A549 (cell line): ENCODE data around the gene ADCY6. TPM values are rescaled to one million over a fixed set of nuclear protein-coding genes. Genes with fewer than 3 reads are reported as not detected.
A peak's percentile ranks its signal among the peaks of the same experiment; 100 is the strongest.

Experiments used
- ATAC-seq, 2 experiments: fragments of 200-7000 bp in 1 of 2; fragments of >200 bp in 1 of 2; cut with Nextera tagmentation in 1 of 2; cut with Tn5 transposase in 1 of 2; 3 replicates each; pipeline versions ENCODE4 v1.8.0 to v1.9.1; 2018 to 2020; ENCODE audit warnings: mild to moderate bottlenecking in 1 of 2, moderate library complexity in 1 of 2
- CTCF ChIA-PET: fragments of 300-600 bp; sonication (Branson Sonifier 250); formaldehyde crosslinking; extraction: SDS; loops from one replicate; lab custom pipeline; 2021; ENCODE audit warnings: antibody characterized with exemption, inconsistent platforms; lab: Yijun Ruan, JAX
- POLR2A ChIA-PET: fragments of 350-600 bp; formaldehyde crosslinking; extraction: SDS; loops from one replicate; lab custom pipeline; 2021; ENCODE audit warnings: antibody characterized with exemption, inconsistent platforms; lab: Yijun Ruan, JAX
- DNase-seq, 2 experiments: peaks; one replicate each; pipeline versions ENCODE4 v3.0.0 to v3.0.0-alpha.2; 2011 to 2016; ENCODE audit warnings: low read depth in 1 of 2, low spot score in 1 of 2
- FAIRE-seq: peaks from 2 replicates; lab custom pipeline; 2011; peaks lifted over from hg19 to GRCh38; lab: Jason Lieb, UNC
- H3K27ac ChIP-seq, 2 experiments: fragments of >200 bp; sonication (Bioruptor Twin); formaldehyde crosslinking; 3 replicates each; pipeline ENCODE4 v1.5.1; 2016 to 2017
- H3K4me1 ChIP-seq: fragments of >200 bp; sonication (Bioruptor Twin); formaldehyde crosslinking; 3 replicates; pipeline ENCODE4 v1.6.1; 2016
- H3K4me2 ChIP-seq: fragments of >200 bp; sonication (Bioruptor Twin); formaldehyde crosslinking; 3 replicates; pipeline ENCODE4 v1.6.1; 2016
- H3K4me3 ChIP-seq: fragments of >200 bp; sonication (Bioruptor Twin); formaldehyde crosslinking; 3 replicates; pipeline ENCODE4 v1.5.1; 2016
- H3K9me3 ChIP-seq: fragments of >200 bp; sonication (Bioruptor Twin); formaldehyde crosslinking; 3 replicates; pipeline ENCODE4 v1.6.1; 2016
- BHLHE40 ChIP-seq: IDR thresholded peaks from 2 replicates; pipeline ENCODE4 v1.6.1; 2012; ENCODE audit warnings: low read depth, low read length, inconsistent platforms
- CHD2 ChIP-seq: fragments of 150-350 bp; IDR thresholded peaks from 2 replicates; pipeline ENCODE4 v1.6.1; 2014; ENCODE audit warnings: low read length; ENCODE audit not compliant: partially characterized antibody
- CHD4 ChIP-seq: fragments of 200-600 bp; sonication (generic); IDR thresholded peaks from 2 replicates; pipeline ENCODE4 v1.6.1; 2016; ENCODE audit warnings: antibody characterized with exemption, mild to moderate bottlenecking, borderline replicate concordance
- ESRRA ChIP-seq: fragments of 150-350 bp; IDR thresholded peaks from 2 replicates; pipeline ENCODE4 v1.6.1; 2014; ENCODE audit warnings: mild to moderate bottlenecking, low read length, borderline replicate concordance
- FOSB ChIP-seq: fragments of 250-450 bp; sonication (Bioruptor Pico); IDR thresholded peaks from 2 replicates; pipeline ENCODE4 v1.5.0; 2020; ENCODE audit warnings: mild to moderate bottlenecking, moderate library complexity
- FOSL2 ChIP-seq, 2 experiments: fragments of 450-650 bp in 1 of 2; fragments of >200 bp in 1 of 2; sonication (Bioruptor Twin) in 1 of 2; formaldehyde crosslinking; IDR thresholded peaks; 2 replicates each; pipeline versions ENCODE4 v1.5.0 to v1.6.1; 2016 to 2020; ENCODE audit warnings: mild to moderate bottlenecking in 1 of 2, moderate library complexity in 1 of 2
- HDAC2 ChIP-seq: fragments of 200-600 bp; sonication (generic); IDR thresholded peaks from 2 replicates; pipeline ENCODE4 v1.6.1; 2016
- HEYL ChIP-seq: fragments of 250-450 bp; sonication (Bioruptor Pico); IDR thresholded peaks from 2 replicates; pipeline ENCODE4 v1.8.0; 2021; ENCODE audit warnings: mild to moderate bottlenecking, moderate library complexity
- HOXA7 ChIP-seq: fragments of 250-450 bp; sonication (Bioruptor Pico); IDR thresholded peaks from 2 replicates; pipeline ENCODE4 v1.5.0; 2020; ENCODE audit warnings: mild to moderate bottlenecking, moderate library complexity
- HOXB13 ChIP-seq: fragments of 250-450 bp; sonication (Bioruptor Pico); IDR thresholded peaks from 2 replicates; pipeline ENCODE4 v1.5.0; 2020; ENCODE audit warnings: low read depth, mild to moderate bottlenecking, moderate library complexity
- HOXB5 ChIP-seq: fragments of 250-450 bp; sonication (Bioruptor Pico); IDR thresholded peaks from 2 replicates; pipeline ENCODE4 v1.5.0; 2020; ENCODE audit warnings: mild to moderate bottlenecking, moderate library complexity
- JUNB ChIP-seq: fragments of >200 bp; sonication (Bioruptor Twin); formaldehyde crosslinking; IDR thresholded peaks from 2 replicates; pipeline ENCODE4 v1.6.1; 2016
- PHF8 ChIP-seq: fragments of 200-600 bp; sonication (generic); IDR thresholded peaks from 2 replicates; pipeline ENCODE4 v1.6.1; 2016; ENCODE audit warnings: low read depth, mild to moderate bottlenecking, antibody characterized with exemption, moderate library complexity, borderline replicate concordance
- SMC3 ChIP-seq: fragments of >200 bp; sonication (Bioruptor Twin); formaldehyde crosslinking; IDR thresholded peaks from 3 replicates; pipeline ENCODE4 v1.6.1; 2018; ENCODE audit warnings: inconsistent platforms
- SREBF2 ChIP-seq: fragments of 450-650 bp; IDR thresholded peaks from 2 replicates; pipeline ENCODE4 v1.6.1; 2014; ENCODE audit warnings: mild to moderate bottlenecking, moderate library complexity
- ZC3H11A ChIP-seq: fragments of 450-650 bp; IDR thresholded peaks from 2 replicates; pipeline ENCODE4 v1.6.1; 2014; ENCODE audit warnings: antibody characterized with exemption, mild to moderate bottlenecking
- ZNF302 ChIP-seq: fragments of 250-450 bp; sonication (Bioruptor Pico); IDR thresholded peaks from 2 replicates; pipeline ENCODE4 v1.9.0; 2021; ENCODE audit warnings: inconsistent platforms, mild to moderate bottlenecking, moderate library complexity
- WGBS: methylation state at CpG from one replicate; pipeline ENCODE4 v1.1.6; 2017; ENCODE audit errors: missing lambda C conversion rate; 5-methylcytosine and 5-hydroxymethylcytosine counted together
- polyA plus RNA-seq, 4 experiments: library from polyadenylated mRNA; depleted of rRNA in 3 of 4; stranded (reverse); fragments of >200 nt; fragmentation: RNase III in 1 of 4; extraction: RNeasy Plus Mini Kit Qiagen cat#74134 plus additional on column Dnase treatment in 1 of 4; gene quantifications; 2 replicates in 3 of 4; 3 replicates in 1 of 4; pipeline ENCODE4 v1.2.3, GENCODE V29; 2011 to 2017
- TF ChIP-seq, protein P1 (sequence below): fragments of >200 bp; sonication (Bioruptor Twin); formaldehyde crosslinking; IDR thresholded peaks from 2 replicates; pipeline ENCODE4 v1.6.1; 2016
- TF ChIP-seq, protein P2 (sequence below): fragments of 250-450 bp; sonication (Bioruptor Pico); IDR thresholded peaks from 2 replicates; pipeline ENCODE4 v1.5.0; 2021; ENCODE audit warnings: mild to moderate bottlenecking, moderate library complexity, borderline replicate concordance
- TF ChIP-seq, protein P3 (sequence below): IDR thresholded peaks from 2 replicates; pipeline ENCODE4 v1.6.1; 2012

The ADCY6 gene
- polyA plus RNA-seq, 2 of the 4 experiments (the other 2 are of a cell fraction) = 16.3 to 20.8 TPM

DNA sequence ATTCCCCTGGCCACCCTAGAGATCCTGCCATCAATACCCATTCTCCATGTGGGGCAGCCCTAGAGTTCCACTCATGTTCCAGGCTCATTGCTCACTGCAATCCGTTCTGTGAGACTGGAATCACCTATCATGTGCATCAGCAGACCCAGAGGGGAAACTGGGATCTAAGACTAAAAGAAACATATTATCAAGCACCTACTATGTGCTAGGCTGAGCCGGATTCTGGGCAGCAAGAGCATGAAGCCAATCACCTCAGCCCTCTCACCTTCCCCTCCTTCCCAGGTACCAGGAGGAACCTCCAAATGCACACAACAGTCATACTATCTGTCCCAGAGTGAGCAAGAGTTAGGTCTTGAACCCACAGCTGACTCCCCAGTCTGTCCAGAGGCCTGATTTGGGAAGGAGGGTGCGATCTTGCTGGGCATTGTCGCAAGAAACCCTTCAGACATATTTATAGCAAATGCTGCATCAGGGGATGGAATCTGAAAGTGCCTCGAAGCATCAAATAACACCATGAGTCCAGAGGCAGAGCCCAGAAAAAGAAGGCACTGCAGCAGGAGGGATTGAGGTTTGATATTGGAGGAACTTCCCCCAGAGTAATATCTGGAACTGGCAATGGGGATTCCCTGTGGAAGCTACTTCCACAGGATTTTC is 22.7 kb upstream of the ADCY6 start:
- H3K4me1 ChIP-seq = peaks cover 41% of the 10 kb centered on the region
- TF ChIP-seq, protein P1, sequence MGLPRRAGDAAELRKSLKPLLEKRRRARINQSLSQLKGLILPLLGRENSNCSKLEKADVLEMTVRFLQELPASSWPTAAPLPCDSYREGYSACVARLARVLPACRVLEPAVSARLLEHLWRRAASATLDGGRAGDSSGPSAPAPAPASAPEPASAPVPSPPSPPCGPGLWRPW = no peak
- TF ChIP-seq CHD2 = no peak
- TF ChIP-seq HOXB13 (CRISPR knock-in tag) = no peak
- TF ChIP-seq PHF8 = no peak
- no peak for TF ChIP-seq ZNF302
- no peak for TF ChIP-seq BHLHE40
- TF ChIP-seq FOSL2 (IDR thresholded peaks at IDR 0.05) = no peak
- no peak for TF ChIP-seq FOSL2 (CRISPR knock-in tag; IDR thresholded peaks at IDR 0.05)
- TF ChIP-seq, protein P2, sequence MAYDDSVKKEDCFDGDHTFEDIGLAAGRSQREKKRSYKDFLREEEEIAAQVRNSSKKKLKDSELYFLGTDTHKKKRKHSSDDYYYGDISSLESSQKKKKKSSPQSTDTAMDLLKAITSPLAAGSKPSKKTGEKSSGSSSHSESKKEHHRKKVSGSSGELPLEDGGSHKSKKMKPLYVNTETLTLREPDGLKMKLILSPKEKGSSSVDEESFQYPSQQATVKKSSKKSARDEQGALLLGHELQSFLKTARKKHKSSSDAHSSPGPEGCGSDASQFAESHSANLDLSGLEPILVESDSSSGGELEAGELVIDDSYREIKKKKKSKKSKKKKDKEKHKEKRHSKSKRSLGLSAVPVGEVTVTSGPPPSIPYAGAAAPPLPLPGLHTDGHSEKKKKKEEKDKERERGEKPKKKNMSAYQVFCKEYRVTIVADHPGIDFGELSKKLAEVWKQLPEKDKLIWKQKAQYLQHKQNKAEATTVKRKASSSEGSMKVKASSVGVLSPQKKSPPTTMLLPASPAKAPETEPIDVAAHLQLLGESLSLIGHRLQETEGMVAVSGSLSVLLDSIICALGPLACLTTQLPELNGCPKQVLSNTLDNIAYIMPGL = no peak
- TF ChIP-seq HOXB5 (CRISPR knock-in tag) = no peak
- no peak for TF ChIP-seq JUNB
- TF ChIP-seq HEYL = no peak
- no peak for TF ChIP-seq SMC3
- TF ChIP-seq, protein P3, sequence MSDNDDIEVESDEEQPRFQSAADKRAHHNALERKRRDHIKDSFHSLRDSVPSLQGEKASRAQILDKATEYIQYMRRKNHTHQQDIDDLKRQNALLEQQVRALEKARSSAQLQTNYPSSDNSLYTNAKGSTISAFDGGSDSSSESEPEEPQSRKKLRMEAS = no peak
- no peak for TF ChIP-seq SREBF2
- no peak for TF ChIP-seq ZC3H11A
- no peak for TF ChIP-seq HDAC2
- TF ChIP-seq CHD4 = no peak
- no peak for TF ChIP-seq HOXA7 (CRISPR knock-in tag)
- no peak for TF ChIP-seq FOSB (CRISPR knock-in tag)
- TF ChIP-seq ESRRA = no peak
- TF ChIP-seq, all 56 proteins: peak for 0
- no peak overlapping the region for H3K4me3 ChIP-seq
- H3K4me2 ChIP-seq = peak overlapping the region; percentile 59
- POLR2A ChIA-PET = interaction anchor here (1.0 to 1.3 kb wide), 2 partner anchors 11 to 55 kb away, joined by 3 read pairs; no protein-coding TSS in a partner anchor
- 73% methylated on average over 5 of the region's 5 CpGs for WGBS
- FAIRE-seq (no peak), DNase-seq (no peak), ATAC-seq (no peak)
- CTCF ChIA-PET = interaction anchor here (0.7 to 12.6 kb wide), 9 partner anchors 14 to 78 kb away, joined by 3 to 230 read pairs (median 6); partner anchors contain the start of gene ADCY6
- peak overlapping the region; percentile 45 to 78 for H3K27ac ChIP-seq
- no peaks in the 10 kb centered on the region for H3K9me3 ChIP-seq

DNA sequence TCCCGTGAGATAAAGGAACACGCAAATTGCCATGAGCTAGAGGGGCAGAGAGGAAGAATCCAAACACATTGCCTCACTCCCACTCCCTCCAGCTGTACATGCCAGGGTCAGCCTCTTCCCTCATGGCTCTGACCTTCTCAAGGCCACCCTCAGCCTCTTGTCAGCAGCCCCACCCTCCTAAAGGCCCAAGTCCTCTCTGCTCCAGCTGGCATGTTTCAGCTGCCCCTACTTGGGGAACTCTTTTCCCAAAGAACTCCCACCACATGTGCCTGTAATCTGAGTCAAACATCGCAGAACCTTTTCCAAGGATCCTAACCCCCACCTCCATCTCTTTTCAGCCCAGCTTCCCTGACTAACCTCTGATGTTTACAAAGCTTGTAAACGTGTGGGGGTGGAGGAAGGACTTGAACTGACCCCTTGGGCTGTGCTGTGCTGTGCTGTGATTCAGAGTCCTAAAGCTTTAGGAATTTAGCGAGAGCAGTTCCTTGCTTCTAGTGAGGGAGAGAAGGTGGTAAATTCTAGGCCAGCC is 22.1 kb upstream of the ADCY6 start:
- TF ChIP-seq SMC3 = no peak
- TF ChIP-seq, protein P3 = peak; percentile 36; the same call in 1 of the 2 replicates
- peak in 1 of 2 experiments; percentile 10; a peak in 3 of 6 replicates for ATAC-seq
- Histone ChIP-seq H3K4me3 (no peak overlapping the region), H3K4me2 (peak overlapping the region; percentile 59), H3K9me3 (no peaks in the 10 kb centered on the region), H3K27ac (peak overlapping the region; percentile 45 to 78), H3K4me1 (peaks cover 35% of the 10 kb centered on the region)
- ChIA-PET POLR2A (interaction anchor here (0.6 to 1.3 kb wide), 3 partner anchors 10 to 114 kb away, joined by 3 to 4 read pairs (median 3); no protein-coding TSS in a partner anchor), CTCF (interaction anchor here (0.6 to 12.6 kb wide), 7 partner anchors 13 to 360 kb away, joined by 3 to 230 read pairs (median 6); partner anchors contain the start of gene ADCY6)
- FAIRE-seq = no peak
- 36% methylated on average over 5 of the region's 5 CpGs for WGBS
- peak in 1 of 2 experiments; percentile 69 for DNase-seq
